GM19099 (cell line): Measurements from ENCODE around the gene POU2F1.

Source experiments
- POLR2A ChIP-seq: IDR thresholded peaks from 3 replicates; pipeline ENCODE4 v1.6.1; 2011; ENCODE audit warnings: low read depth; ENCODE audit not compliant: insufficient read length; ENCODE audit errors: extremely low read depth

POU2F1 gene

GRCh38 chr1:167278497-167278896 is 57.8 kb downstream of the POU2F1 start:
- no peak for TF ChIP-seq POLR2A

DNA sequence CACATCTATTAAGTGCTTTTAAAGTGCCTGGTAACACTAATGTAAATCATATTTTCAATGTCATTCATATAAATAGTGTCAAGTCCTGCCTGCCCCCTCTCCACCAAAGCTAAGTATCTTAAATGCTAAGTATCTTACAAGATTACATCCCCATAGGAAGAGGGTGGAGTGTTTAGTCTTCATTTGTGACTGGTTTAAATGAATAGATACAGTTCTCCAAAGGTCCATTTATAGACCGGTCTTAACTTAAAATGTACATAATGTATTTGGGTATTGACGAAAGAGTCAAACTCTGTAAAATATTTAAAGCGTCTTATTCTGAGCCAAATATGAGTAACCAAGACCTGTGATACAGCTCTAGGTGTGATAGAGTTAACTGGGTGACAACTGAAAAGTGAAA is 60.2 kb downstream of the POU2F1 start:
- no peak for TF ChIP-seq POLR2A

- TF ChIP-seq POLR2A, result no peak
Measured at GRCh38 chr1:167288390-167289074, 67.8 kb downstream of the POU2F1 start.

- TF ChIP-seq POLR2A, result no peak
Measured at GRCh38 chr1:167289075-167289442, 68.4 kb downstream of the POU2F1 start.

DNA sequence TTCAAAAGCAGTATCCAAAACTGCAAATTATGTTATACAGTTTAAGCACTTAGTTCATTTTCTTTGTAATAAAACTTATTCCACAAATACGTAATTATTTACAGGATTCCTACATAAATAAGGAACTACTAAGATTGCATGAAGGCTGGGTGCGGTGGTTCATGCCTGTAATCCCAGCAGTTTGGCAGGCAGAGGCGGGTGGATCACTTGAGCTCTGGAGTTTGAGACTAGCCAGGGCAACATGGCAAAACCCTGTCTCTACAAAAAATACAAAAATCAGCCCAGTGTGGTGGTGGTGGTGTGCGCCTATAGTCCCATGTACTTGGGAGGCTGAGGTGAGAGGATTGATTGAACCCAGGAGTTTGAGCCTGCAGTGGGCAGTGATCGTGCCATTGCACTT is 69.3 kb downstream of the POU2F1 start:
- no peak for TF ChIP-seq POLR2A

DNA sequence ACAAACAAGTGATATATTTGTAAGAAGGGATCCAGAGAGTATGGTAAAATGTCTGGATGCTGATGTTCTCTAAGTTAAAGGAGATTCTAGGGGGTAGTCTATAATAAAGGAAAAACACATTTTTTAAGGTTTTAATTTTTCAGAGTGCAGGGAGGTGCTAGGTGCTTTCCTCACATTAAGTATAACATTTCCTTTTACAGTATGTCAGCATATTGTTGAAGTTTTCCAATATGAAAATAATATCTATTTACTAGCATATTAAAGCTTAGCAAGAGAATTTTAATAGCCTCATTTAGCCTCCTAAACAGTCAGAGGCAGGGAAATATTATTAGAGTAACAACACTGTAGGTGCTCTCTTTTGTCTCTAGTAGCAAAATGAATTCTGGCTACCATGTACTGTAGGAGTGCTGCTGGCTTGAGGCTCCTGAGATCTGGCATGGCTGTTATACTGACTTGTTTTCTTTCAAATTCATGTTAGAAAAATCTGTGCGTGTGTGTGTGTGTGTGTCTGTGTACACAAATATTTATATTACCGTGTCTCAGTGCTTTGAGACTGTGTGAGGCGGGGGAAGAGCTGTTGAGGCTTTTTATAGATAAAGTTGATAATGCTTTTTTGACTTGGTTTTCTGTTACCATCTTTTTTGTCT is 71.0 kb downstream of the POU2F1 start:
- no peak for TF ChIP-seq POLR2A

- no peak for TF ChIP-seq POLR2A
Measured at GRCh38 chr1:167292216-167292615, 71.5 kb downstream of the POU2F1 start.

DNA sequence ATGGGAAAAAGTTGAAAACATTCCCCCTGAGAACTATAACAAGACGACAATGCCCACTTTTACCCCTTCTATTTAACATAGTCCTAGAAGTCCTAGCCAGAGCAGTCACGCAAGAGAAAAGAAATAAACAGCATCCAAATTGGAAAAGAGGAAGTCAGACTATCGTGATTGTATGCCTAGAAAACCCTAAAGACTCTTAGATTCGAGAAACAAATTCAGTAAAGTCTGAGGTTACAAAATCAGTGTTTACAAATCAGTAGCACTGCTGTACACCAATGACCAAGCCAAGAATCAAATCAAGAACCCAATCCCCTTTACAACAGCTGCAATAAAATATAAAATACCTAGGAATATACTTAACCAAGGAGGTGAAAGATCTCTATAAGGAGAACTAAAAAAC is 72.4 kb downstream of the POU2F1 start:
- no peak for TF ChIP-seq POLR2A

GRCh38 chr1:167294528-167294927 is 73.8 kb downstream of the POU2F1 start:
- no peak for TF ChIP-seq POLR2A

- no peak for TF ChIP-seq POLR2A
Measured at GRCh38 chr1:167297222-167298214, 76.8 kb downstream of the POU2F1 start.

DNA sequence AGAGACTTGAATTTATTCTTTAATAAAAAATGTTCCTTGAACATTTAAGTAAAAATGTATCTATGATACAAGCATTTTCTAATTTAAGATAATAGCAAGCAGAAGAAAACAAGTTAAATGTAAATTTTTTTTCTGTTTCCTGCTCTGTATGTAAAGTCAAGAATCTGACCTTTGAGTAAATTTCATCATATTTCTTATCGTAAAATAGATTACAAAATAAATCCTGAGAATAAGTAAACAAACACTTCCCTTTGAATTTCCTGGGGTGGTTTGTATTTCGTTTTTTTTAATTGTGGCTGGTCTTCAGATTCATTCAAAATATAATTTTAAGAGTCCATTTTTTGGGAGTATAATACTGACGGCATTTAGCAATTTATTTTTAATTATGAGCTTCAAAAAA is 77.6 kb downstream of the POU2F1 start:
- no peak for TF ChIP-seq POLR2A

- no peak for TF ChIP-seq POLR2A
Measured at GRCh38 chr1:167301355-167301754, 80.7 kb downstream of the POU2F1 start.

GRCh38 chr1:167304165-167304564 is 83.5 kb downstream of the POU2F1 start:
- no peak for TF ChIP-seq POLR2A

- TF ChIP-seq POLR2A, result no peak
Measured at GRCh38 chr1:167305059-167305705, 84.5 kb downstream of the POU2F1 start.

DNA sequence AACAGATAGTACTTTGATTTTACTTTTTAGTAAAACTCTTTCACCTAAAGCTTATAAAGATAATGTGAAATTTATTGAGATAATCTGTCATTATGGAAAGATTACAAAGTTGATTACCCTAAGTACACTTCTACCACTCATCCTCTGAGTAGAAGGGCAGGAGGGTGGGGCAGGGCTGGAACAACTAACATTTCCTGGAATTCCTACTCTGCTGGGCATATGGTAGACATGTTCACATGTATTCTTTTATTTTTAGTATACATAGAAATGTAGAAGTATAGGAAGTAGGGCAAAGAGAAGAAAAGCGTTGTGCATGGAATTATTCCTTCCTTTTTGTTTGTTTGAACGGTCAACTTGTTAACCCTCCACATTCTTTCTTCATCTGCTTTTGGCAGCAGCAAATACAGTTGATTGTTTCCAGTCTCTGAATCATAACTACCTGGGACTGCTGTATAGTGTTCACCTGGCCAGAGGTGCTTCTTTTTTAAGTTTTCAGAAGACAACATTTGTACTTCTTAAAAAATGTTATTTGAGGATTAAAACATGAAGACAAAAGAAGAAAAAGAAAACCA is 85.1 kb downstream of the POU2F1 start:
- TF ChIP-seq POLR2A, result no peak

DNA sequence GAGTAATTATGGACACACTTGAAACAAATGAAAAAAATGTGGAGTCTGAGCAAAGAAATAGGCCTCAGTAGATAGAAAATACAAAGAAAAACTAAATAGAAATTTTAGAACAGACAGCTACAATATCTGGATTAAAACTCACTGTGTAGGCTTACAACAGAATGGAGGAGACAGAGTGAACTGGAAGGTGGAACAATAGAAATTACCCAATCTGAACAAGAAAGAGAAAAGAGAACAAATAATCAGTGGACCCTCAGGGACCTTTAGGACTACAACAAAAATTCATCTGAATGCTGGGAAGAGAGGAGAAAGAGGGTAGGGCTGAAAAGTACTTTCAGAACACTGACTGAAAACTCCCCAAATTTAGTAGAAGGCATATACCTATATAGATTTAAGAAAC is 90.0 kb downstream of the POU2F1 start:
- no peak for TF ChIP-seq POLR2A

GRCh38 chr1:167312871-167313270 is 92.2 kb downstream of the POU2F1 start:
- TF ChIP-seq POLR2A, result no peak
